Keratinocyte (primary cell): ENCODE measurements around the gene SSH2. TPM values are rescaled to one million over a fixed set of nuclear protein-coding genes. Genes with fewer than 3 reads are reported as not detected.

ENCODE experiments used
- DNase-seq: peaks from one replicate; pipeline ENCODE4 v3.0.0-alpha.2; 2011; ENCODE audit warnings: low read depth, missing footprints, low spot score
- FAIRE-seq: peaks from 2 replicates; lab custom pipeline; 2011; peaks lifted over from hg19 to GRCh38; lab: Jason Lieb, UNC
- H2AFZ ChIP-seq: 2 replicates; pipeline ENCODE4 v1.6.0; 2012; ENCODE audit warnings: low read length, control low read depth, inconsistent platforms; ENCODE audit not compliant: control insufficient read depth
- H3K27ac ChIP-seq: 2 replicates; pipeline ENCODE4 v1.5.1; 2011; ENCODE audit warnings: low read length; ENCODE audit not compliant: control insufficient read depth, insufficient read depth
- H3K27me3 ChIP-seq: 3 replicates; pipeline ENCODE4 v1.6.0; 2011; ENCODE audit warnings: low read length; ENCODE audit not compliant: control insufficient read depth, insufficient read depth; ENCODE audit errors: extremely low read depth
- H3K36me3 ChIP-seq, 2 experiments: 2 replicates in 1 of 2; 3 replicates in 1 of 2; pipeline ENCODE4 v1.5.1; 2011; ENCODE audit warnings: low read length in 2 of 2, mild to moderate bottlenecking in 1 of 2; ENCODE audit not compliant: control insufficient read depth in 2 of 2, insufficient read depth in 2 of 2; ENCODE audit errors: extremely low read depth in 1 of 2
- H3K4me1 ChIP-seq: 3 replicates; pipeline ENCODE4 v1.5.1; 2011; ENCODE audit warnings: low read length; ENCODE audit not compliant: control insufficient read depth, insufficient read depth; ENCODE audit errors: extremely low read depth
- H3K4me2 ChIP-seq: 3 replicates; pipeline ENCODE4 v1.6.0; 2011; ENCODE audit warnings: low read depth, low read length; ENCODE audit not compliant: control insufficient read depth, insufficient read depth; ENCODE audit errors: extremely low read depth
- H3K4me3 ChIP-seq, 3 experiments: fragments of 200-600 bp in 1 of 3; sonication (generic) in 1 of 3; 2 replicates in 2 of 3; 3 replicates in 1 of 3; pipeline ENCODE4 v1.5.1; 2011 to 2016; ENCODE audit warnings: low read length in 3 of 3, mild to moderate bottlenecking in 3 of 3, control low read depth in 2 of 3, inconsistent platforms in 1 of 3, low read depth in 1 of 3, mixed read lengths in 1 of 3, mixed run types in 1 of 3, moderate library complexity in 1 of 3; ENCODE audit not compliant: control insufficient read depth in 2 of 3, insufficient read depth in 2 of 3; ENCODE audit errors: extremely low read depth in 1 of 3
- H3K79me2 ChIP-seq: 2 replicates; pipeline ENCODE4 v1.6.0; 2012; ENCODE audit warnings: low read length; ENCODE audit not compliant: control insufficient read depth, insufficient read depth
- H3K9ac ChIP-seq: 3 replicates; pipeline ENCODE4 v1.6.0; 2011; ENCODE audit warnings: low read length; ENCODE audit not compliant: control insufficient read depth, insufficient read depth; ENCODE audit errors: extremely low read depth
- H3K9me1 ChIP-seq: 3 replicates; pipeline ENCODE4 v1.6.0; 2011; ENCODE audit warnings: low read length; ENCODE audit not compliant: control insufficient read depth, insufficient read depth; ENCODE audit errors: extremely low read depth
- H3K9me3 ChIP-seq: 2 replicates; pipeline ENCODE4 v1.5.1; 2012; ENCODE audit warnings: low read depth, low read length; ENCODE audit not compliant: control insufficient read depth
- H4K20me1 ChIP-seq: 3 replicates; pipeline ENCODE4 v1.6.0; 2011; ENCODE audit warnings: low read length; ENCODE audit not compliant: control insufficient read depth, insufficient read depth; ENCODE audit errors: extremely low read depth
- CTCF ChIP-seq, 3 experiments: IDR thresholded peaks in 1 of 3; conservative IDR thresholded peaks in 1 of 3; optimal IDR thresholded peaks in 1 of 3; 2 replicates in 2 of 3; 3 replicates in 1 of 3; pipeline versions ENCODE3 to v1.5.1; 2011; ENCODE audit warnings: low read length in 3 of 3, mild to moderate bottlenecking in 3 of 3, moderate library complexity in 2 of 3, control low read depth in 1 of 3, inconsistent platforms in 1 of 3; ENCODE audit not compliant: insufficient read depth in 2 of 3; ENCODE audit errors: extremely low read depth in 1 of 3
- EZH2 ChIP-seq: IDR thresholded peaks from one replicate; pipeline ENCODE4 v1.6.1; 2012; ENCODE audit warnings: inconsistent platforms, mild to moderate bottlenecking, low read length, moderate library complexity
- dilution Hi-C: fragments of 300-500 bp; cut with MboI; formaldehyde crosslinking; loops from one replicate; pipeline ENCODE4 v1.7.0; 2020; ENCODE audit warnings: low sequenced_read_pairs; ENCODE audit not compliant: extremely low pct_ligation_motif_present
- polyA plus RNA-seq, 5 experiments: library from polyadenylated mRNA; depleted of rRNA in 3 of 5; stranded (reverse) in 3 of 5; stranded (forward) in 1 of 5; unstranded in 1 of 5; fragments of >200 nt; gene quantifications; 1 replicate in 1 of 5; 2 replicates in 3 of 5; 3 replicates in 1 of 5; pipeline versions ENCODE4 v1.2.1 to v1.2.3, GENCODE V29; 2011 to 2012; ENCODE audit warnings: missing spikeins in 2 of 5, low read depth in 1 of 5, low replicate concordance in 1 of 5

Gene SSH2
- polyA plus RNA-seq, 1 donor (not counting 4 experiments of a cell fraction or from before 2014, with no cell fraction given) = 13.9 TPM

DNA sequence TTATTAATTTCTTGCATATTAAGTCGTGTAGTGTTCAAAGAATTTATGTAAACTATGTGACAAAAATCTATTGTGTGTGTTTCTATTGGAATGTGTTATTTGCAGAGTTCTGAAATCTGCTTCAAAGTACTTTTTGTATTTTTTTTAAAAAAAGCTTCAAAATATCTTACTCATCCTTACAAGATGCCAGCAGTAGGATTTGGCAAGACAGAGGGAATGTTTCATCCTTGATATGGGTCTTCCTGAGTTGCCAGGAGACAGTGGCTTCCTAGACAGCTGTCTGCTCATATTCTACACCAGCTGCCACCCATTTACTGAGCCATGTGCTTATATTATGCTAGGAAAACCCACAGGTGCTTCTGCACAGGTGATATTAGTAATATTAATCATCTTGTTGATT lies 47.8 kb upstream of the SSH2 start:
- no peak overlapping the region for H3K9ac ChIP-seq
- no peaks in the 10 kb centered on the region for H3K27me3 ChIP-seq
- H3K4me1 ChIP-seq = no peaks in the 10 kb centered on the region
- no peaks in the 10 kb centered on the region for H3K79me2 ChIP-seq
- H4K20me1 ChIP-seq = no peaks in the 10 kb centered on the region
- TF ChIP-seq CTCF (optimal IDR thresholded peaks at IDR 0.05 in 1 of 3, IDR thresholded peaks at IDR 0.05 in 1 of 3, conservative IDR thresholded peaks at IDR 0.05 in 1 of 3; ENCODE audit: extremely low read depth in 1 of 3, insufficient read depth in 2 of 3, low read length in 3 of 3) = no peak
- no peak for TF ChIP-seq EZH2
- H3K36me3 ChIP-seq = no peaks in the 10 kb centered on the region
- no peak overlapping the region for H3K4me3 ChIP-seq
- dilution Hi-C loops = no loop called here
- FAIRE-seq (no peak), DNase-seq (no peak)
- no peak overlapping the region for H3K27ac ChIP-seq
- no peaks in the 10 kb centered on the region for H3K9me1 ChIP-seq
- H3K4me2 ChIP-seq = no peak overlapping the region
- no peak overlapping the region for H2AFZ ChIP-seq
- H3K9me3 ChIP-seq = no peaks in the 10 kb centered on the region

DNA sequence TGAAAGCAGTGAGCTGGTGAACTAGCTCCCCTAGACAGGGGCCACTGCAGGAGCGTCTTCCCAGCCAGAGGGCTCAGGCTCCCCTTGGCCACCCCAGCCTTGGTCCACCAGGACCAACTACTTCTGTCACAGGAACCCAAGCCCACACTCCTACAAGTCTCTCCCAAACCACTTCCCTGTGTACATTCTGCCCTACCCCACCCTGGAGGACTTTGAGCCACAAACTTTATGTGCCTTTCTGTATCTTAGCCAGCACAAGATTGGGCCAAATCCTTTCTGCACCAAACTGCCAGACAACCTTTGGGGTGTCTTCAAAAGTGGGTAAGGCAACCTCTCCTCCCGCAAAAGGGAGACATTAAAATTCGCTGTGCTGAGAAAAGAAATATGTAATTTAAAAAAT lies 43.0 kb upstream of the SSH2 start:
- Histone ChIP-seq H3K9me1 (no peaks in the 10 kb centered on the region), H3K27ac (no peak overlapping the region), H3K27me3 (no peaks in the 10 kb centered on the region), H2AFZ (no peak overlapping the region), H3K4me2 (no peak overlapping the region), H3K36me3 (no peaks in the 10 kb centered on the region), H3K9me3 (no peaks in the 10 kb centered on the region), H3K4me1 (no peaks in the 10 kb centered on the region), H3K9ac (no peak overlapping the region), H4K20me1 (no peaks in the 10 kb centered on the region), H3K4me3 (no peak overlapping the region), H3K79me2 (no peaks in the 10 kb centered on the region)
- DNase-seq (no peak), FAIRE-seq (no peak)
- dilution Hi-C loops = no loop called here
- TF ChIP-seq EZH2 = no peak
- TF ChIP-seq CTCF (optimal IDR thresholded peaks at IDR 0.05 in 1 of 3, IDR thresholded peaks at IDR 0.05 in 1 of 3, conservative IDR thresholded peaks at IDR 0.05 in 1 of 3; ENCODE audit: extremely low read depth in 1 of 3, insufficient read depth in 2 of 3, low read length in 3 of 3) = no peak
